GM21381 (cell line): ENCODE measurements around the gene PRKCB.

ENCODE experiments used
- ATAC-seq: cut with Tn5 transposase; IDR thresholded peaks from one replicate; pipeline ENCODE4 v1.9.1; 2021; ENCODE audit warnings: mild to moderate bottlenecking, moderate library complexity; ENCODE audit not compliant: unreplicated experiment

The PRKCB gene

GRCh38 chr16:23934610-23935236, 98.9 kb downstream of the PRKCB start:
- ATAC-seq: no peak

DNA sequence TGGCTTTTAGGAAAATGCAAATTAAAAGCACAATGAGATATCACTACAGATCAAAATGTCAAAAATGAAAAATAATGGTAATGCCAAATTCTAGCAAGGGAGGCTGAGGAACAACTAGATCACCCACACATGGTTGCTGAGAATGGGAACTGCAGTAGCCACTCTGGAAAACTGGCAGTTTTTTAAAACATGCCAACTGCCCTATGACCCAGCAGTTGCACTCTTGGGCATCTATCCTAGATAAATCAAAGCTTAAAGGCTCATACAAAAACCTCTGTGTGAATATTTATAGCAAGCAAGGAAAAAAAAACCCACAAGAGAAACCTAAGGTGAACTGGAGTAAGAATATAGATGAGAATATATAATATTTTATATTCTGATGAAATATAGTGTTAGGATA, 104.3 kb downstream of the PRKCB start:
- no peak for ATAC-seq

GRCh38 chr16:23941025-23941424, 105.2 kb downstream of the PRKCB start:
- ATAC-seq: no peak

GRCh38 chr16:23941963-23942564, 106.3 kb downstream of the PRKCB start:
- no peak for ATAC-seq

DNA sequence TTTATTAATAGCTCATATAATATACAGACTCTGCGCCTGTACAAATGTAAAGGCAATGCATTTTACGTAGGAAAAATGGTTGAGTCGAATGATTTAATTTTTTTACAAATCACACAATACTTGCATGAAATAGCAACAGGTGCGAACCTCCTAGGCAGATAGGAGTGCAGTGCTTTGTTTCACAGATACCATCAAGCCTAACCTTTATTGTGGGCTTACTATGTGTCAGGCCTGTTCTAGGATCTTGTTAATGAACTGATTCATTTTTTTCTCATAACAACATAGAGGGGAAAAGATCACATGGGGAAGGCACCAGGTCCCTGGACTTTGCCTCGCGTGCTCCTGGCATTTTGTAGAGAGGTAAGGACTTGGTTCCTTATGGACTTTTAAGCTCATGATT, 107.8 kb downstream of the PRKCB start:
- no peak for ATAC-seq

- ATAC-seq: no peak
Observed at GRCh38 chr16:23944381-23944780, 108.6 kb downstream of the PRKCB start.

DNA sequence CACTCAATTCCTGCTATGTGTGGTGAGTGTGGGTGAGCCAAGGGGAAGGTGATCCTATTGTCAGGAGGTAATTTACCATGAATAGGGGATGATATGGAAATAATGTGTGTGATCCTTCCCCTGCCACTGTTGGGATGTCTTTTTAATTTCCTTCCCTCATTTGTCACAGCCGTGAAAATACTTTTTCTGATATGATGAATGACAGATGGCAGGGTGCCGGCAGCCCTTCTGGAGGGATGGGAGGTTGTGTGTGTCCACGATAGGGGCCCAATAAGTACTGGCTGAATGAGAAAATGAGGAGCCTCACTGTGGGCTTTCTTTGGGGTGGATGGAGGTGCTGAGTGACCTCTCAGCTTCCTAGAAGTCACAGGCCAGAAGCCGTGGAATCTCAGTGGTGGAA, 109.5 kb downstream of the PRKCB start:
- ATAC-seq: no peak

DNA sequence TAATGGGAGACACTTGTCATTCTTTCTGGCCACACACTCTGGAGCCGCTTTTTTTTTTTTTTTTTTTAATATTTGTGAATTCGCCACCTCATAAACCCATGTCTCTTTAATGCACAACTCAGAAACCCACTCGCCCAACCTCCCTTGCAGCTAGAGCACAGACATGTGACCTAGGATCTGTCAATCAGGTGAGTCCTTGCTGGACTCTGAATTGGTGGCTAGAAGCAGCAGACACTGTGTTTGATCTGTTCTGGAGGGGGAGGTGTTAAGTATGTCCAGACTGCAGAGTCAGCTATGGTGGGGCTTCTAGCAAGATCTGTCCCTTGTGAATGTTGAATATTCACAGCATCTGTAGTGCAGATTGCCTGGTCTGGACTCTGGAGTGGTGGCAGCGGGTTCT, 112.1 kb downstream of the PRKCB start:
- no peak for ATAC-seq

GRCh38 chr16:23948949-23949411, 113.2 kb downstream of the PRKCB start:
- no peak for ATAC-seq

DNA sequence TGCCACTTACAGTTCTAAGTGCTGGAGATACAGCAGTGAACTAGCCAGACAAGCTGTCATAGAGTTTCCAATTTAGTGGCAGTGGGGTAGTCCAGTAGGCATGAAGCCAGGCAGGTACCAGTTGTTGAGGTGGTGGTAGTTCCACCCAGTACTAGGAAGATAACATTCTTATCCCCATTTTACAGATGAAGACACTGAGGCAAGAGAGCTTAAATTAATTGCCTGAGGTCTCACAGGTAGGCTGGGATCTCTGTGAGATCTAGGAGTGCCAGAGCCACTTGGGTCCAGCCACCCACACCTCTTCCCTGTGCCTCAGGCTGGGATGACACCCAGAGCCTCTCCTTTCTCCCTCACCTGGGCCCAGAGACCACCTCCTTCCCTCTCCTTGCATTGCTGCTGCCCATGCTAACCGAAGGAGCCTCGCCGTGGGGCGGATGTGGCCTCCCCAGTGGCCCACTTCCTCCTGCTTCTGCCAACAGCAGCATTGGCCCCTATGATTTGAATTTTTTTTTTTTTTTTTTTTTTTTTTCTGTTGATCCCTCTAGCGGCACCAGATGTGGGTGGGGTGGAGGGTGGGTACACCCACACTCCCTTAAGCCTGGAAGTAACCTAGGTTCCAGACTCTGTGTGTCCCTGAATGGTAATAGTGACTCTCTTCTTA, 114.0 kb downstream of the PRKCB start:
- ATAC-seq: peak; percentile 66

- ATAC-seq: no peak
Observed at GRCh38 chr16:23950291-23950894, 114.6 kb downstream of the PRKCB start.

DNA sequence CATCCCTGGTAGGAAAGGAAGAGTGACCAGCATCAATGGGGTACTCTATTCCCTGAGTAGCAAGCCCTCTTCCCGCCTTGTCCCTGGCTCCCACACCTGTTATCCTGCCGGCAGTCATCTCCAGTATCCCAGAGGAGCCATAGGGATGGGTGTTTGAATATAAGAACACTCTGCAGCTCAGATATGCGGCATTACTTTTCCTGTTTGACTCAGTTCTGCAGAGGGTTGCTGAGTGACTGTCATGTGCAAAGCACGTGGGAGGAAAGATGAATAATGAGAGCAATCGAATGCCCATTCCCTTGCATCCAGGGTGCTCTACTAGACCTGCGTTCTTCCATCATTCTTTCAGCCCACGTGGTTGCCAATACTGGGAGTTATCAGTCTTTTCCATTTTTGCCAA, 115.1 kb downstream of the PRKCB start:
- no peak for ATAC-seq

GRCh38 chr16:23952128-23952970, 116.6 kb downstream of the PRKCB start:
- no peak for ATAC-seq

- ATAC-seq: no peak
Observed at GRCh38 chr16:23952971-23953300, 117.2 kb downstream of the PRKCB start.

- ATAC-seq: no peak
Observed at GRCh38 chr16:23953476-23953875, 117.7 kb downstream of the PRKCB start.

GRCh38 chr16:23955088-23955487, 119.3 kb downstream of the PRKCB start:
- ATAC-seq: no peak

DNA sequence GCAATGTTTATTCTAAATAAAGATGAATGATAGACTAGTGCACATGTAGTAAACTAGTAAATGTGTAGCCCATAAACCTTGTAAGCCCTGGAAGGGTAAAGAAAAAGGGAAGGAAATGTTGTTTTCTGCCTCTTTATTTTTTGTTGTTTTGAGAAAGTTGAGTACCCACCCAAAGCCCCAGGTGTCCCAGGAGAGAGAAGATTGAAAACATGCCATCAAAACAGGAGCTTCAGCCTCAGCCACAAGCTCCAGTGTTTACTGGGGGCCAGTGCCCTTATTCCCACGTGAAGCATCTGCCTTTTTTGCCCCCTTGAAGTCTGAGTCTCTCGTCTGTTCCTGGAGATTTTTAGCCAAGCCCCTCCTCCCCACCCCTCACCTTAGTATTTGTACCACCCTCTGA, 121.5 kb downstream of the PRKCB start:
- ATAC-seq: no peak

DNA sequence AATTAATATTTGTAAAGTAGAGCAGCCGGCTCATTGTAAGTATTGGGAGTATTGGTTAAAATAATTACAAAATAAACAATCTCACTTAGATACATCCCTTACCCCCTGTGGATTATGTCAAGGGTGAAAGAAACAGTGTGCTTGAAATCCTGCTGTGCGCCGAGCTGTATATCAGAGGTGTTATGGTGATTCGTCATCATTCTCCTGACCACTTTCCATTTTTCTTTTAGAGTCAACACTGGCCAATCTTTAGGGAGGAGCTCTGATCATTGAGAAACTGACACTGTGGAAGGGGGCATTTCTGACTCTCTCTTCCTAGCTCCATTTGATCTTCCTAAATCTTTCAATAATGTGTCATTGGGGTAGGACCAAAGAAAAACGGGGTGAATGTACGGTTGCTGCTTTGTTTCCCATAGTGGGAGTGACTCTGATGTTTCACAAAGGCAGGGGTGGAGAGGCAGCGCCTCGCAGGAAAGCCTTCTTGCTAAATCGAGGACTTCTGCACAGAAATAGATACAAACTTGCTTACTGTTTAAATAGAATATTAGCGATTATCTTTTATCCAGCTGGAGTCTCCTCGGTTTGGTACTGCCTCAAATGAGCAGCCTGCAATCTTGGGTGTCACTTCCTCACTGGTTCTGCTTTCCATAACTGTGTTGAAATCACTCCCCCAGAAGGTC, 123.4 kb downstream of the PRKCB start:
- no peak for ATAC-seq

DNA sequence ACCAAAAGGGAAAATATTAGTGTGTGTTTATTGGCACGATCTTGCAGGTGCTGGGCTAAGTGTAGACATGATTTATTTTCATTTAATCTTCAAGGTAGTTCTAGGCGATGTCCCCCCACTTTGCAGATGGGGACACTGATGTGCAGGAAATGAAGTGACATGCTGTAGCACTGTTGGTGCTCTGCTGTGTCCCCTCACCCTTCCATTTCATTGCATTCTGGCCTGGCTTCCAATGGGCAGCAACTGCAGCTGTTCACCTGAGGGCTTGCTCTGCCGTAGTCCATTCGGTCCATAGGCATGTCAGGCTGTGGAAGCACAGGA, 123.9 kb downstream of the PRKCB start:
- no peak for ATAC-seq

DNA sequence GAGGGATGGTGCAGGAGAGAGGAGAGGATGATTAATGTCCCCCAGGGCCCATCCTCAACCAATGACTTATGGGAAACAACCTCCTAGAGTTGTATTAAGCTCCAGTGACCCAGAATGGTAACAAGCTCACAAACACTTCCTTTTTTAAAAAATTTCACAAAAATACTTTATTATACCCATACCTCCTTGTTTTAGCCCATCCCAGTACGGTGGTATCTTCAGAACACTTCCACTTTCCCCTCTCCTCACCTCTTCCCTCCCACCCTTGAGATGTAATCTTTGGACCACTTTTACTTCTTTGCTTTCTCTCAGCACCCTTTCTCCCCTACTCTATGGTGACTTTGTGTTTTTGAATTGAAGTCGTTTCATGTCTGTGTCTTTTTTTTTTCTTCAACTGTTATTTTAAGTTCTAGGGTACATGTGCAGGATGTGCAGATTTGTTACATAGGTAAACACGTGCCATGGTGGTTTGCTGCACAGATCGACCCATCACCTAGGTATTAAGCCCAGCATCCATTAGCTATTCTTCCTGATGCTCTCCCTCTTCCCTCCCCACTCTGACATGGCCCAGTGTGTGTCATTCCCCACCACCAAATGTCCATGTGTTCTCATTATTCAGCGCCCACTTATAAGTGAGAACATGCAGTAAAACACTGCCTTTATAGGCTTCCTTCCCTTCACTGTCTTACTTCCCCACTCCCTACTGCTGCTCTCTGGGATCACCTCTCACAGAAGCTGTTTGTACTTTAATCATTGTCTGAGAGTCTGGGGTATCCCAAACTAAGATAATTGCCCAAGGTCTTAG, 124.5 kb downstream of the PRKCB start:
- ATAC-seq: no peak
